Stimulated activated CD4-positive, alpha-beta T cell treated with anti-CD3 and anti-CD28 coated beads, Interleukin-1b, Interleukin-23, amount 100 ng/mL, for 48 hours (primary cell): ENCODE results near the gene DCST2.

Experiments used
- DNase-seq: peaks from one replicate; pipeline ENCODE4 v3.0.0-alpha.2; 2020

Gene DCST2

DNA sequence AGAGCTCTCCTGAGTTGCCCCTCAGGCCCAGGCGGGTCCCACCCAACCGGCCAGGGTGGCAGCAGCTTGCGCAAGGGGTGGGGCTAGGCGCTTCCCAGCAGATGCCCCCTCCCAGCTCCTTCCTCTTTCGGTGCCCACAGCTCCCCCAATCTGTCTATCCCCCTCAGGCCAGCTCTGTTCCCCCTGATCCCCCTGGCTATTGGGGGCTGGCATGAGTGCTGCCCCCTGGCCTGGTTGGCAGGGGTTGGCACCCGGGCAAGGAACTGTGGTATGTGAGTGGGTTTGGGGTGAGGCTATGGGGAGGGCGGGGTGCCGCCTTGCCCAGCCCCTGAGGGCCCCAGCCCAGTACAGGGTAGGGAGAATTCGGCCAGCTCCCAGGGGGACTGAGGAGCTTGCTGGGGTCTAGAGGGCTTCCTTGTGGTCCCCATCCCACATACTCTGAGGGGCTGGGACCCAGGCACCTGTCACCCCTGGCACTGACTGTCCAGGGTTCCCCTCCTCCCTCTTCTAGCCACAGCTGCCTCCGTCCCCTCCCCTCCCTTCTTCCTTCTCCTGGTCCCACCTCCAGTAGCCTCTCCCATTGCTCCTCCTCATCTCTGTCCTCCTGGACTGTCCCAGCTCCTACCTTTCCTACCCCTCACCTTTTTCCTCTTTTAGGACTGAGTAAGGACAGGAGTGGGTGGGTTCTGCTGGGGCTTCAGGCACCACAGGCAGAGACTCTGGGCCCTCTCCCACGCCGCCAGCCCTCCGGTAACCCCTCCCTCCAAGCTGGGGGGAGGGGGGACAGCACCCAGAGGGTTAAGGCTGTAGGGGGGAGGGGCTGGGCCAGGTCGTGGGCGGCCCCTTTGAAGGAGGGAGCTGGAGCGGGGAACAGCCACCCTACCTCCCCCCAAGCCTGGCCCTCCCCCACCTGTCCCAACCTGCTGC, 25.3 kb downstream of the DCST2 start:
- peak; percentile 81 for DNase-seq

DNA sequence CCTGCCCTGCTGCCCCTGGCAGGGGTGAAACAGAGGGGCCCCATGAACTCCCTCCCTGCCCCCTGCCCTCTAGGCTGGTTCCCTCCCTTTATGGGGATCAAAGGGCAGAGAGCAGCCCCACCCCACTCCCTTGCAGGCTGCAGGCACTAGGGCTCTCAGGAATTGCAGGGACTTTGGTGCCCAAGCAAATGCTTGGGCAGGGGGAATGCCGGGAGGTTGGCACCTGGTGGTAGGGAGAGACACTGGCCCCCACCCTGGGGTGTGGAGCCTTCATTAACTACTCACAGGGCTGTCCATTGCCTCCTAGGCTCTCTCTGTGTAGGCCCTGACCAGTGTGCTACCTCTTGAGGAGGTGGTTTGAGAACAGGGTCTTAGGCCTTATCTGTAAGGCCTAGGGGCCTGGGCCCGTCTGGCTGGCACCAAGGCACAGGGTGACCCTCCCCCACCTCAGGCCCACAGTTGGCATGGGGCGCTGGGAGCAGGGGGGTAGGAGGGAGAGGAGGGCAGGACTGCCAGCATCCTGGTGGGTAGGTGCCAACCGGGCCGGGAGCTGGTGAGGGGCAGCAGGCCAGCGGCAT, 26.2 kb downstream of the DCST2 start:
- DNase-seq = no peak

DNA sequence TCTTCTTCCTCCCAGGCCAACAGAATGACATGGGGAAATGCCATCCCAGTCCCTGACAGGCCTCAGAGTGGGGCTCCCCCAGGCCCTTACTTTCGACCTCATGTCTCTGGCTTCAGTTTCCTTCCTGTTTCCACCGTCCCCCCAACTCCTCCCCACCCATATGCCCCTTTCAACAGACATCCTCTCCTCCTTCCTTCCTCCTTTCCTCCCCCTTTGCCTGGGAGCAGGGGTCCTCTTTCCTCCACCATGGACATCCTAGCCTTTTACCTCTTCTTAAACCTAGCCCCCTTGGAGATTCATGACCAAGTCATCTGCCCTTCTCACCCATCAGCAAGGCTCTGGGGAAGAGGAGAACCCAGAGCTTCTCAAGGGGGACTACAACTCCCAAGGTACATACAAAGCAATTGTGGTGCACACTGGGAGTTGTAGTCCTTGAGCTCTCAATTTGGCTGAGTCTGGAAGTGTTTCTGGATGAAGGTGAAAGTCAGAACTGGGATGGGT, 26.9 kb downstream of the DCST2 start:
- no peak for DNase-seq

DNA sequence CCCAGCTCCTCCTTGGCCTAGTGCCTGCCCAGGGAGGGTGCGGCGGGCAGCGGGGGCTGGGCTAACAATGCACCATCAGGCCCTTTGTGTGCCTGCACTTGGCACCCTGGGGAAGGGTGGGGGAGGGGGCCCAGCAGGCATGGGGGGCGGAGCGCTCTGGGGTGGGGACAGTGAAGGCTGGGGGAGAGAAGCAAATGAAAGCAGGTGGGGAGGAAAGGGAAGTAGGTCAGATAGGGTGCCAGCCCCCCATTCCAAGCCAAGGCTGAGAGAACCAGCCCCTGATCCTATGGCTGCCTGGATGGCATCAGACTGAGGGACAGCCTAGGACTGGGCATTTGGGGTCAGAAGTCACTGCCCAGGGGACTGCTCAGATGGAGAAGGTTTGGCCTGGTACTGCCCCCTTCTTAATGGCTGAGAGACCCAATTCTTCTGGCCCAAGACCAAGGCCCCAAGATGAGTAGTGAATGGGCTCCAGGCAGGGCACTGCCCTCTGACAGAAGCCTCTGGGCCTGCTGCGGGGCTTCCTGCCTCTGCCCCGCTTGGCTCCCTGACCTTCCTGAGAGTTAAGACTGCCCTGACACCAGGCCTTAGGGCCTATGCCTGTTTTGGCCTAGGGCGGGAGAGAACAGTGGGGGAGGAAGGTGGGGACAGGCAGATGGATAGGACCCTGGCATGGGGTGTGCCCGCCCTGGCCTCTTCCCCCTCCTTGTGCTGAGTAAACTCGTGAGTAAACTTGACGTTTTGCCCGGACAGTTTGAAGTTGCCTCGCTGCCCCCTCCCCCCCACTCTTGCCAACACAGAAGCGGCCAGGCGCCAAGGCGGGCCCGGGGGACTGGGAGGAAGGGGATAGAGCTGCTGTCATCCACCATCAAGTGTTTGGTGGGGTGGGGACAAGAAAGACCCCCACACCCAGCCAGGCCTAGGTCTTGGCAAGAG, 28.2 kb downstream of the DCST2 start:
- DNase-seq = no peak

DNA sequence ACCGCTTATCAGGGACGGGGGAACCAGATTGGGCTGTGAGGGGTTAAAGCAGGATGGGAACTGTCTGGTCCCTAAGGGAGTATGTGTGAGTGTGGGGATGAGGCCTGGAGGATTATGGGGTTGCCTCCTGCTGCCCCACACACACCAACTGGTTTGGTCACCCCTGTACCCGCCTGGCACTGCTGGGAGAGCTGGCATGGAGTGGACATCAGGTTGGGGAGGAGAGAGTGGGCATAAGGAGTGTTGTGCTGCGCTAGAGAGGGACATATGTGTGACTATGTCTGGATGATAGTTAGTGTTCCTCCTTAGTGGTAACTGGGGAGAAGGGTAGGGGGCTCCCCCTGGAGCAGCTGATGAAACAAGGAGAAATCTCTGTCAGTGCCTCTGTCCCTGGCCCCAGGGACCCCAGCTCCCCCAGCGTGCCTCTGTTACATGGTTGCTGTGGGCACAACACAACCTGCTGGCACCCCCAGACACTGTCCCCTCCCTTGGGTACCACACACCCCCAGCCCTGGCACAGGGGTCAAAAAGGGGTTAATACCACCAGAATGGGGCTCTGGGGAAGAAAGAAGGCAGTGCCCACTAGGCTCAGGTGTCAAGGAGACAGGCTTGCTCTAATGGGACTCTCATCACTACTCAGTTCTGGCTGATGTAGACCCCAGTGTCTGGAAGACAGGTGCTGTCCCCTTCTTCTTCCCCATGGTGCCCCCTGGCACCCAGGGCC, 29.1 kb downstream of the DCST2 start:
- DNase-seq = no peak

DNA sequence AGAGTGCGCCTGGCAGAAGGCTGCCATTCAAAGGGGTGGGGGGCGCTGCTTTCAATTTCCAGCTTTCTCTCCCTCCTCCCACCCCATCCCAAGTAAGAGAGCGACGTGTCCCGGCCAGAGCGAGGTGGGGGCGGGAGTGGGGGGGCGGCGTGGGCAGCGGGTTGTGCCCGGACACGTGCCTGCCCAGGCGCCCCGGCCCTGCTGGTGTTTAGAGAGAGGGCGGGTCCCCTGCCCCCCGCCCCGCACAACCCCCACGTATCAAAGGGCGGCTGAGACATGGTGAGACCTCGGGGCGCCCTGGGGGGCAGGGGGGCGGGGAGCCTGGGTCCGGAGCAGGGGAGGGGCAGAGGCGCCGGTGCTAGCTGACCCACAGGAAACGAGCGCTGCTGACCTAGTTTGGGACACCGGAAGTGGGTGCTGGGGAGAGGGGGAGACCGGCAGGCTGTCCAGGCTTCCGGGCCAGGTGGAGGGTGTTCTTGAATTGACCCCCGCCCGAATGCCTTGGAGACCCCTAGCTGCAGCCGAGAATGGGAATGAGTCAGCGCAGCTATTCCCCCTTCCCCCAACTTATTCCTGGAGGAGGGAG, 29.7 kb downstream of the DCST2 start:
- DNase-seq = no peak

DNA sequence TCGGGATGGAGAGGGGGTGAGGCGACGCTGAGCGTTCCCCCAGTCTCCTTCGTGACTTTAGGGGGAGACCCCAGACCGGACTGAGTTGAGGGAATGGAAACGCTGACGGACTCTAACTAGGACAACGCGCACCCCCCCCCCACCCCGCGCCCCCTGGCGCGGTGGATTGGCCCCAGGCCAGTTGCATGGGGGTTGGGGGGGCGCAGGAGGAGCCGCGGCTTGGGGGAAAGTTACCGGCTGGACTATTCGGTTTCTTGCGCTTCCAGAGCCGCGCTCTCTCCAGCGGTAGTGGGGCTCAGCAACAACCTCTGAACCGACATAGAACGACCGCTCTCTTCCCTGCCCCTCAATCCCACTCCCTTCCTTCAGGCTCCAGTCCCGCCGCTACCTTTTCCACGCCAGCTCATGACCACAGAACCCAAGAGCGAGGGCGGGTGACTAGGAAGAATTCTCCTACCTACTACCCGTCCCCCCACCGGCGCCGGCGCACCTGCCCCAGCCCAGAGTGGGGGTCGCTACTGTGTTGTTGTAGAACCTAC, 30.3 kb downstream of the DCST2 start:
- no peak for DNase-seq

DNA sequence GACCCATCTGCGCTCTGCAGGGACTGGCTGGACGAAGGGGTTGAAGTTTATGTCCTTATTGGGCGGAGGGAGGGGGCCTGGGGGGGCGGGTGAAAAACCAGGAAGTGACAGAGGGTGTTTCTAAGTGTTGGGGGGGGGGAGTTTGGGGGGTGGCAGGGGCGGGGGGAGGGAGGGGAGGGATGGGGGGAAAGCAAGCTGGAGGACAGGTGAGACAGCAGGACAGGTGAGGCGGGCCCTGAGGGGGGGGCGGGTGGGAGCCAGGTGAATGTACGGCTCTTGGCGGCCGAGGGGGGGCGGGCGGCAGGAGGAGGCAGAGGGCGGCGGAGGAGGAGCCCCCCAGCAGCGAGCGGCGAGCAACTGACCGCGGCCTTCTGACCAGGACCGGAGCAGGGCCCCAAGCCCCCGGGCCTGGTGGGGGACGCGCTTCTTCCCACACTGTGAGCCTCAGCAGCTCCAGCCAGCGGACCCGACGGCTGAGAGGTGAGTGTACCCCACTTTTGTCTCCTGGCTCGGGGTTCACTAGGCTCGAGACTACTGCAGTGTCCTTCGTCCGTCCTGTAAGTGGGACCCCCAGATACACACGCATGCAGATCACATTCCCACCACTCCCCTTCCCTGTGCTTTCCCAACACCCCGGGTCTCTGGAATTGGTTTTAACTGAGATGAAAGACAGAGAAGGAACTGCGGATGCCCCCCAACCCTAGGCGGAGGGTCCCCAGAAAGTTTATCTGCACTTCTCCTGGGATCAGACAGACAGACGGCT, 30.9 kb downstream of the DCST2 start, which contains the start of gene ZBTB7B:
TSS of gene ZBTB7B (plus strand) at position 339 of the 763 bp plus-strand sequence. CDS start 11,859 bp downstream, outside the sequence.
- DNase-seq = no peak

DNA sequence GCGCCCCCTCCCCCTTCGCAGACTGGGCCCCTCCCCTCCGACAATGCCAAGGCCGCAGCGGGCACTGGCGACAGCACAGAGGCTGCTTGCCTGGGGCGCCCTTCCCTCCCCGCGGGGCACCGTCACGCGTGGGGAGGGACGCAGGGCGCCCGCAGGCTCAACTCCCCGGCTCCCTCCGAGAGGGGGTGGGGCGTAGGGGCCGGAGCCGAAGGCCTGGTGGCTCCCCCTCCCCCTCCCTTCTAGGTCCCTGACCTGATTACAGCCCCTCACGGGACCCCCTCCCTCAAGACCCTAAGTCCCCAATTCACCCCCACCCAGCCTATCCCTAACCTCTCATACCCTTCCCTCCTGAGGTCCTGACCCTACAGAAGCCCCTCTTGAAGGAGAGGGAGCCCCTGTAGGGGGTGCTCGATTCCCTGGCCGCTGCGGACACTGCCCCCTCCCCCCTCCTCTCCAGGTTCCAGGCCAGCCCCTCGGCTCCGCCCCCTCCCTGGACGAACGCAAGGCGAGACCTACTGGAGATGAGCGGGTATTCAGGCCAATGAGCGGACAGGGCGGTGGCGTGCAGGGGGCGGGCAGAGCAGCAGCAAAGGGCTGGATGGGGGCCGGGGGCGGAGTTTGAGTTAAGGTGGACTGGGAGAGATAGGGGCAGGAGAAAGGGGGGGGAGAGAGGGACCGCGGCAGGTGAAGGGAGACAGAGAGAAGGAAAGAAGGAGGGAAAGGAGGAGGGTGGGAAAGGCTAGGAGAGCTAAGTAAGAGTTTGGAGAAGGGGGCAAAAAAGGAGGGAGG, 31.7 kb downstream of the DCST2 start:
- DNase-seq = peak; percentile 99

DNA sequence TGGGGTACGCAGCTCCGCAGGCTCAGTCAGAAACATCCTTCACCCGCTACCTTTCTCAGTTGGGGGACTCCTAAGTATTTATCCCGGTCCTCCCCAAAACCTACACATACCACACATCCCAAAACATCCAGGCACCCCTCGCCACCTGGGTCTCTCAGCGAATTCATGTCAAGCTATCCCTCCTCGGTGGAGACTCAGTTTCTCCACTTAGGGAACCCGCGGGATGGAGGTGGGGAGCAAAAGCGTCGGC, 32.2 kb downstream of the DCST2 start:
- no peak for DNase-seq

DNA sequence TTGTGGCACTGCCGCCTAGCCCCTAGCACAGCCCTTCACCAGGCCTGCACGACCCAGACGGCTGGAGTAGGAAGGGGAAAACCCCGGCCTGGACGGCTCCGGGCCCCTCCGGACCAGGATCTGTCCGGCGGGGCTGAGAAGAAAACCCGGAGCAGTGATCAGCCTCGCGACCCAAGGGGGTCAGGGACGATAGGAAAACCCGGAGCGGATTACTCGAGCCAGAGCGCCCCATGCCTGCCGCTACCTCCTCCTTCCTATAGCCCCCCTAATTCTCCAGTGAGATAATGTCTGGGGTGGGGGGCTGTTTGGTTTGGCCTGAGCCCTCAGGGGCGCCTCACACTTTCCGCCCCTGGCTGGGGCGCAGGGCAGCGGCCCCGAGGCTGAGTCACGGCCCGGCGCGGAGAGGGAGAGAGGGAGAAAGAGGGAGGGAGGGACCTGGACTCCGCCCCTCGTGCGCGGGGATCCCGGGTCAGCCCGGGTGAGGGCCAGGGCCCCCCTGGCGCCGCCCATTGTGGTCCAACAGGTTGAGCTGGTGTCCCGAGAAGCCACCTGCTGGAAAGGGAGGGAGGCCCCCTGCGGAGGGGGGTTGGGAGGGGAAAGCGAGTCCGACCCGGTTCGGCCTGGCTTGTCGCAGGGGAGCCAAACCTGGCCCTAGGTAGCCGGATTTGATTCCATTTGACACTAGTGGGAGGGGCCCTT, 32.7 kb downstream of the DCST2 start:
- peak; percentile 88 for DNase-seq

DNA sequence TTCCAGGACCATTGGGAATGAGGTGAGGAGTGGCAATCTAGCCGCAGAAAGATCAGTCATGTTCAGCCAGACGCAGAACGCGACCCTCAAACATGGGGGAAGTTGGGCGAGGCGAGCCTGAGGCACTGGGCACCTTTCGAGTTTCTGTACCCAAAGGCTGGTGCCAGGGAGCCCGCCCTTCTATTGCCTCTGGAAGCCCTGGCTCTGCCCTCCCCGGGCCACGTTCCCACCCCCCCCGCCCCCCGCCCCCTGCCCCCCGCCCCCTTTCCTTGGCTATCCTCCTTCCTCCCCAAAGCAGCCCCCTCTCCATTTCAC, 33.2 kb downstream of the DCST2 start:
- DNase-seq = no peak

DNA sequence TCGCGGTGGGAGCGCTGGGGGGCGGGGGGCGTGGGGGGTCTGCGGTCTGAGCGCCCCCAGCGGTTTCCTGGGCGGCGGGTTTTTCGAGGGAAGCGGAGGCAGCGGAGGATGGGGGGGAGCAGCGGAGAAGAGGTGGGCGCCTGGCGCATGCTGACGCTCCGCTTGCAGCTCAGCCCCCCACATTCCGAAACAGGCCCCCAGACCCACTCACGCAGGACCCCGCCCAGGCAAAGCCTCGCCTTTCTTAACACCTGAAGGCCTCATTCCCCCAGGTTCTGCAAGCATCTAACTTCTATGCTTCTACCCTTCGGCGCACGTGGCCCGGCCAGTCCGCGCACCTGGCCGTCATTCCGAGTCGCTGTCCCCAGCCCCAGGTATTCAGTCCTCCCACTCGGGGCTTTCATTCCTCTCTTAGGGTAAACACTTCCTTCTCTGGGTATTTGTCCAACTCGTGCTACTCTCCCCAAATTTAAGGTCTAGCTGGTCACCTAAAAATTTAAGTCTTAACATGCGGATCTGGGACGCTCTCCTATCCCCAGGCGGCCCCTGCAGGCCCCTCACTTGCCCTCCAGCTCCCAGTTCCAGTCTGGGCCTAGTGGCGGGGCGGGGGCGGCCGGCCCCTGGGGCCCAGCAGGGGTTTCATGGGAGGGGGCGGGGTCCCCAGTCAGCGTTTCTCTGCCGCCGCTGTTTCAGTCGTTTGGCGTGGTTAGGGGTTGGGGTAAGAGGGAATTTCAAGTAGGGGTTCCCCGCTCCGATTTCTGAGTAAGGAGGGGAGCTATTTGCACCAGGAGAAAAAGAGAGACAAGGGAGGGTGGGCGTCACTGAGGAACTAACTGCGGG, 33.8 kb downstream of the DCST2 start:
- DNase-seq = peak; percentile 71

DNA sequence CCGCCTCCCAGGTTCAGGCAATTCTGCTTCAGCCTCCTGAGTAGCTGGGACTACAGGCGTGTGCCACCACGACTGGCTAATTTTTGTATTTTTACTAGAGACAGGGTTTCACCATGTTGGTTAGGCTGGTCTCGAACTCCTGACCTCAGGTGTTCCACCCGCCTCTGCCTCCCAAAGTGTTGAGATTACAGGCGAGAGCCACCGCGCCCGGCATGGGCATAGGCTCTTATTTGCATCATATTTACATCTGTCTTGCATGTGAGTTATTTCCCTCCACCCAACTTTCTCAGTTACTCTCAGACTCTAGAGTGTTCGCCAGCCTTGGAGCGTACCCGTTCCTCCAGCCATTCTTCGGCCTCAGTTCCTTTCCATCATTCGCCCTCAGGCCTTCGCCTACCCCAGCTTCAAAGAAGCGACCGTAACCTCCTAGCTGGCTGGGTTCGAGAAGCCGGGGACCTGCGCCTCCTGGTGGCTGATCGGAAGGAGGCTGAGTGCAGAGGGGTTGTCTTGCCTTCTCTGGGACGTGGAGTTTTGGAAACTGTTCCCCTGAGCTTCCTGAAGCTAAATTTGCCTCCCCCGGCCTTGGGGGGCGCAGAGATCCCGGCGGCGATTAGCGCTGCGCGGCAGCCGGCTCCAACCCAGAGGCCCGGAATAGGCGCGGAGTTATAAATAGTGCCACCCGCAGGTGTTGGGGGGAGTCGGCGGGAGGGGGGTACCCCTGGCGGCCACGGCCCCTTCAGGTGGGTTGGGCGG, 34.6 kb downstream of the DCST2 start:
- DNase-seq = peak; percentile 82

DNA sequence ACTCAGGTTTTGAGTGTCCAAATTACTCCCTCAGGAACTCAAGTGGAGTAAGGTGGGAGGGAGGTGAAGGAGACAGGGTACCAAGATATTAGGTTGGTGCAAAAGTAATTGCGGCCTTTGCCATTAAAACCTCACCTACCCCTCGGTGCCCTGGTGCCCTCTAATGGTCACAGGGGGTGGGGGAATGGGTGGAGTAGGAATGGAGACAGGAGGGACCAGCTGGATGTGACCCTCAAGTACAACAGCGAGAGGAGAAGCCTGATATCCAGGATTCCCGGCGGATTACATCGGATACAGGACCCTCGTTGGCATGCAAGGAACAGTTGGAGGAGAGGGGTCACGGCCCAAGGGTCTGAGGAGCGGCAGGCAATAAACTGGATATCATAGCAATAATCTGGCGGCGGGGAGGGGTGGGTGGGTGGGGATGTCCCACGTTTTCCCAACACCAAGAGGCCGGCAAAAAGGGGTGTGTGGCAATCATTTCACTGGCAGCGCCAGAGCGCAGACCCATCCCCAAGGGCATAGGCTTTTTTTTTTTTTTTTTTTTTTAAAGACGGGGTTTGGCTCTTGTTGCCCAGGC, 35.3 kb downstream of the DCST2 start:
- no peak for DNase-seq

DNA sequence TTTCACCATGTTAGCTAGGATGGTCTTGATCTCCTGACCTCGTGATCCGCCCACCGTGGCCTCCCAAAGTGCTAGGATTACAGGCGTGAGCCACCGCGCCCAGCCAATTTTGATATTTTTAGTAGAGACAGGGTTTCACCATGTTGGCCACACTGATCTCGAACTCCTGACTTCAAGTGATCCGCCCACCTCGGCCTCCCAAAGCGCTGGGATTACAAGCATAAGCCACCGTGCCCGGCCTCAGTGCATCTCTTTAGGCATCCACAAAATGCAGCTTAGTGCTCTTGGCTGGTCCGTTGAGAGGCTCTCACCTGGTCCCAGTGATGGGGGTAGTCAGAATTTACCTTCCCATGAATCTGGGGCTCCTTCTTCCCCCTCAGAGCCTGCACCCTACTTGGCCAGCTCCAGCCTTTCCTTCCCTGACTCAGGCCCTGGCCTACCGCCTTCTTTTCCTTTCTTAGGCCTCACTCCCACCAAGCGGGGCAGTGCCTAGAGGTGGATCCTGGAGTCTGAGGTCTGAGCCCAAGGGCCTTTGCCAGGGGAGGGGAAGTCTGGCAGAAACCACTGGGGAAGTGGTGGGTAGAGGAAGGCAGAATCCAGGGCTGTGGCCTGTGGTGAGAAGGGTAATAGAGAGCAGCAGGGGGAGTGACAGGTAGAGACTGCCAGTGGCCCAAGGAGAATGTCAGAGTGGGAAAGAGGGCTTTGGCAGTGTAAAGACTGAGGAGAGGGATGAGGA, 36.4 kb downstream of the DCST2 start:
- DNase-seq = no peak
